ENCODE data around the gene CLDN11.

CLDN11 gene

DNA sequence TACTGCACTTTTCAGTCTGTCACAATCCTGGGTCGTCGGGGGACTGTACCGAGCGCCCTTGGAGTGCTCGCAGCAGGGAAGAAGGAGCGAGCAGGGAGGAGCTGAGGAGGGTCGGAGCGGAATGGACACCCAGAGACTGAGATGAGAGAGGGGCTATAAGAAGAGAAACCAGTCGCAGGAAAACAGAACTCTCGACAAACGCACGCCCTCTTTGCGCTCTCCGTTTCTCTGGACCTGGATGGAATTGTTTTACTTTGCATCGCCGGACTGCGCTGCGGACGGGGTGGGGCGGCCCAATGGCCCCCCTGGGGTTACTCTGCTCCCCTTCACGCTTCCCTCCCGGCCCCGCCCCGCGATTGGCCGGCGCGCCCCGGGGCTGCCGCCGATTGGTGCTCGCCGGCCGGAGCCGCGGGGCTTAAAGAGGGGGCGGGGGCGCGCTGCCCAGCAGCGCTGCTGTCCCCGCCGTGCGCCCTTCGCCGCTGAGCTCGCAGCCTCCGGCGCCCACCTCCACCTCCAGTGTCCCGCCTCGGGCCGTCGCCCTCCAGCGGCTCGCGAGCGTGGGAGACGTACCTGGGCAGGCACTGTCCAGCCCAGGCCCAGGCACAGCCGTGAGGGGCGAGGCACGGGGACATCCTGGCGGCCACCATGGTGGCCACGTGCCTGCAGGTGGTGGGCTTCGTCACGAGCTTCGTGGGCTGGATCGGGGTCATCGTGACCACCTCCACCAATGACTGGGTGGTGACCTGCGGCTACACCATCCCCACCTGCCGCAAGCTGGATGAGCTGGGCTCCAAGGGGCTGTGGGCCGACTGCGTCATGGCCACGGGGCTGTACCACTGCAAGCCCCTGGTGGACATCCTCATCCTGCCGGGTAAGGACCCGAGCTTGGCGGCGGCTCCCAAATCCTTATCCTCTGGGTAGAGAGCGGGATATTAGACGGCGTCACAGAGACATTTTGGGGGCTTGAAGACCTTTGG, at the start of gene CLDN11:
Gene CLDN11 (plus strand): TSS at position 447 of the 977 bp plus-strand sequence. CDS start 199 bp downstream, at position 646.
- DNase-seq: no peak

DNA sequence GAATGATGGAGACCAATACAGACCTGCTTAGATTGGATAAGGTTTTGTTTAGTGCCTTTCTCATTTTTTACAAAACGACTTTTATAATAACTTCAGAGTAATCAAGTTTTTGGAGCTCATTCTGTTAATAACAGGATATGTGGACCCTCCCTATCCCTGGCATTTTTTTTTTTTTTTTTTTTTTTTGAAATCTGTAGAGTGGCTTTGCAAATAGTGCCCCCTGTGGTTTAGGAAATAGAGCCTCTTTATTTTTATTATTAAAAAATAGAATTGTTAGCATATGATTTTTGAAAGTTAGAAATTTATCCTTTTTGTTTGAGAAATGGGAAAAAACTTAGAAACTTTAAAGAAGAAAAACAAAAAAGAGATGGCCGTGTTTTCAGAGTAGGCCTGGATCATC, 49.7 kb upstream of the CLDN11 start:
- DNase-seq: no peak

DNA sequence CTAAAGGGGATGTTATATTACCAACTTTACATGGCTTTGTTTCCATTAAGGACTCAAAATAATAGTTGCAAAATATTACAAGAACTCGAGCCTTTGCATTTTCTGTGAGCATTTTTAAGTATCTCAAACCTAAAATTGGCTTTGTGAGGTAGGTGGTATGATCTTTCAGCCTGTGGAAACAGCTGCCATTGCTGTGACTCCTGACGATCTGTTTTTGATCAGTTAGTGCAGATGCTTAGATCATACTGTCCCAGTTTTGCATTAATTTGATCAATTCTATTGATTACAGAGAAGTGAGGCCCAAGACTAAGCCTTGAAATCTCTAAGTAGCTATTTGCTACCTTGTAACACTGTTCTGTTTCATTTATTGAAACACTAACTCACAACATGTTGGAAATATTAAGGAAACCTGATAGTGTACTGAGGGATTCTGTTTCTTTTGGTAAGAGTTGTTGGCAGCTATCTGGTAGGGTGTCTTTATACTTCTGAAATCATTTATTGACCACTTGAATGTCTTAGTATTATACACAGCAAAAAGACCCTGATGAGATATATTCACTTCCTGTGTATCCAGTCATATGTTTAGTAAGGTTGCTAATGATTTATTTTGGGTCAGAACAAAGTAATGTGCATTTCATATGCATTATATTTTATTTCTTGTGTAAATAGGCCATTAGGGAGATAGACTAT, 46.3 kb upstream of the CLDN11 start:
- DNase-seq: no peak

DNA sequence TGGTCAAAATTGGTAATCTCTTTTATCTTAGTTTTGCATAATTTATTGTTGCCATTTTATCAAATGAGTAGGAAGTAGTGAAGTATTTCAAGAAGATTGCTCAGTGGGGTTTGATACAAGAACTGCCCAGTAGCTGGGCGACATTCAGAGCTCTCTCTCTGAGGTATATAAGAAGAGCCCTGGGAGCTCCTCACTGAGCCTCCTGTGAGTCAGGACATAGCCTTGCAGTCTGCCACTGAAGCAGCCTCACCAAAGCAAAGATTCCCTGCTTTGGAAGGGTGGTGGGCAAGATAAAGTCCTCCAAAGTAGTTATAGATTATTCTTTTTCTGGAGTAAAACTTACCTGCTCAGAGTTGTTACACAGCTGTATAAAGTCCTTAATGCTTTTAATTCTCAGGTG, 35.1 kb upstream of the CLDN11 start:
- no peak for DNase-seq

DNA sequence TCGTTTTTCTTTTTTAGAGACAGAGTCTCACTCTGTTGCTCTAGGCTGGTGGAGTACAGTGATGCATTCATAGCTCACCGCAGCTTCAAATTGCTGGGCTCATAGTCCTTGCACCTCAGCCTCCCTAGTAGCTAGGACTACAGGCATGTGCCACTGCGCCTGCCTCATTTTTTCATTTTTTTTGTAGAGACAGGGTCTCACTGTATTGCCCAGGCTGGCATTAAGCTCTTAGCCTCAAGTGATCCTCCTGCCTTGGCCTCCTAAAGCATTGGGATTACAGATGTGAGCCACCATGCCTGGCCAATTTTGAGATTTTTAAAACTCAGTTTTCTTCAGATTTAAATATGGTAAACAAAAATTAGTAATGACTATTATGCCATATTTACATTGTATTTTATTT, 32.2 kb upstream of the CLDN11 start:
- DNase-seq: no peak

DNA sequence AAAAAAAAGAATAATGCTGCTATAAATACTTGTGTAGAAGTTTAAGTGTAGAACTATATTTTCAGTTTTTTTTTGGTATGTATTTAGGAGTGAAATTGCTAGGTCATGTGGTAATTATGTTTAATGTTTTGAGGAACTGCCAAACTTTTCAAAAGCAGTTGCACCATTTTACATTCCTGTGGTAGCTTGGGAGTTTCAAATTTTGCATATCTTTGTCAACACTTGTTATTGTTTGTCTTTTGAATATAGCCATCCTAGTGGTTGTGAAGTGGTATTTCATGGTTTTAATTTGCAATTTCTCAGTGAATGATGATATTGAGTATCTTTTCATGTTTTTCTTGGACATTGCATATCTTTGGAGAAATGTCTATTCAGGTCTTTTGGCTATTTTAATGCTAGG, 30.7 kb upstream of the CLDN11 start:
- DNase-seq: no peak

DNA sequence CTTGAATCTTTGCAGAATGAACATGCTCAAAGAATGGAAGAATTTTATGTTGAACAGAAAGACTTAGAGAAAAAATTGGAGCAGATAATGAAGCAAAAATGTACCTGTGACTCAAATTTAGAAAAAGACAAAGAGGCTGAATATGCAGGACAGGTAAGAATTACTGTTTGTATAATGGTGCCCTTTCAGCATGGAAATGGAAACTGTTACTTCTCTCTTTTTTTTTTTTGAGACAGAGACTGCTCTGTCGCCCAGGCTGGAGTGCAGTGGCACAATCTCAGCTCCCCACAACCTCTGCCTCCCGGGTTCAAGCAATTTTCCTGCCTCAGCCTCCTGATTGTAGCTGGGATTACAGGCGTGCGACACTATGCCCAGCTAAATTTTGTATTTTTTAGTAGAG, 27.6 kb upstream of the CLDN11 start:
- DNase-seq: no peak

DNA sequence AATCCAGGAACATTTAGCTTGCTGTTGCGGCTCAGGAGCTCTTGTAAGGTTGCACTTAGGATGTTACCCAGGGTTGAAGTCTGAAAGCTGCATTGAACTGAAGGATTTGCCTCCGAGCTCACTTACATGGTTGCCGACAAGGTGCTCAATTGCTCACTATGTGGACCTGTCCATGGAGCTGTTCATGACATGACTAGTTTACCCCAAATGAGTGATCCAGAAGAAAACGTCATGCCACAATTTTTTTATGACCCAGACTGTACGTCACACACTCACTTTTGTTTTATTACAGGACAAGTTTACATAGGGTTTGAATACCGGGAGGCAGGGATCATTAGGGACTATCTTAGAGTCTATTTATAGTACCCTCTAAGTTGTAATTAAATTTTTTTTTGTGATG, 21.0 kb upstream of the CLDN11 start:
- no peak for DNase-seq

DNA sequence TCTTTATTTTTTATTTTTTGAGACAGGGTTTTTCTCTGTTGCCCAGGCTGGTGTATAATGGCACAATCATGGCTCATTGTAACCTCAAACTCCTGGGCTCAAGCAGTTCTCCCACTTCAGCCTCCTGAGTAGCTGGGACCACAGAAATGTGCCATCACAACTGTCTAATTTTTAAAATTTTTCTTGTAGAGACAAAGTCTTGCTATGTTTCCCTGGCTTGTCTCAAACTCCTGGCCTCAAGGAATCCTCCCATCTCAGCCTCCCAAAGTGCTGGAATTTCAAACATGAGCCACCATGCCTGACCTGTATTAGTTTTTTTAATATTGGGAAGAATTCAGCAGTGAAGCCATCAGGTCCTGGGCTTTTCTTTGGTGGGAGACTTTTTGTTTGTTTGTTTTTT, 13.6 kb upstream of the CLDN11 start:
- no peak for DNase-seq

DNA sequence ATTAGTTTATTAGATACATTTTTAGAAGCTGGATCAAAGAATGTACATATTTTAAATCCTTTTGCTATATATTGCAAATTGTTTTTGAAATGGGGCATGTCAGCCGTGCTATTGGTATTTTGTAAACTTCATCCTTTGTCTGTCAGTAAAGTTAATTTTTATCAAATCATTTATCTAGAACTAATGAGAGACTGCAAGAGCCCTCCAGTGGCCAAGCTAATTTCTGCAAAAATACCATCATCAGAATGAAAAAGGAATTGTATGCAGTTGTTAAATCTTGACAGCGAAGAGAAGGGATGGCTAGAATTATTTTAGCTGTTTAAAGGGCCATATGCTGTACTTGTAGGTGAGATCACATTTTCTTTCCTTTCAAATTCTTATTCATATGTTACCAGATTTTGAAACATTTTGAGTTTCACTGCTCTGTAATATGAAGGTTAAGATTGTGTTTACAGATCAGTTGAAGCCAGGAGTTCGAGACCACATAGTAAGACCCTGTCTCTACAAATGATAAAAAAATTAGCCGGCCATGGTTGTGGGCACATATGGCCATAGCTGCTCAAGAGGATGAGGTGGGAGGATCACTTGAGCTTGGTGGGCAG, 8.1 kb upstream of the CLDN11 start:
- peak in 1 of 6 experiments; percentile 16 for DNase-seq

DNA sequence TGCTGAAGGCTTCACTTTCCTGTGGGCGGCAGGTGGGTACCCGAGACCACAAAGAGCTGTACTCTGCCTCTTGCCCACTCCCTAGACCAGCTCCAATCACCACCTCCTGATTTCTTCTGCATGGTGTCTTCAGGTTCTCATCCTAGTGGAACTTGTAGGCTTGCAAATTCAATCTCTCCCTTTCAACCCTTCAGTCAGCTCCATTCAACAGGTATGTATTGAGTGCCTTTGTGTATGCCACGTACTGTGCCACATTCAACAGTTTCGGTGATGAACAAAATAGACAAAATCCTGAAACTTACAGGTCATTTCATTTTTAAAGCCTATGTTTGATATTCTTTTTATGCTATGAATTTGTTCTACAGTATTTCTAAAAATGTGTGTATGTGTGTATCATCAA, 5.4 kb upstream of the CLDN11 start:
- no peak for DNase-seq

DNA sequence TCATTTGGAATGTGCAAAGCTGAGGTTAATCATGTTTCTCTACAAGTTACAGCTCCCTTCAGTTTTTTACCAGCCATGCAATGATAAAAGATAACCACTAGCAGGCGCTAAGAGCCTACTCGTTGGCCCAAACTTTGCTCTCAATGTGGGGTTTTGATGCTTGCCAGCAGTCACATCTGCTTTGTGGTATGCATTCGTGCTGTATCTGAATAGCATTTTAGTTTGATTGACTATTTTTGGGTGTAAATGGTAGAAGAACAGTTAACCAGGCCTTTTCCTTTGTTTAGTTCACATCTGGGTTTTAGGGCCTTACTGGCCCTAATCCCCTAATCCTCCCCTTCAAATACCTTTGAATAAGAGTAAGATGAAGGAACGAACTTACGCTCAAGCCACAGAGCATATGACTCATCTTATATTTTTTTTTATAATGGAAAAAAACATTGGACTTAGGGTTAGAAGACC, 4.4 kb upstream of the CLDN11 start:
- peak in 2 of 6 experiments; percentile 32 to 46 for DNase-seq

DNA sequence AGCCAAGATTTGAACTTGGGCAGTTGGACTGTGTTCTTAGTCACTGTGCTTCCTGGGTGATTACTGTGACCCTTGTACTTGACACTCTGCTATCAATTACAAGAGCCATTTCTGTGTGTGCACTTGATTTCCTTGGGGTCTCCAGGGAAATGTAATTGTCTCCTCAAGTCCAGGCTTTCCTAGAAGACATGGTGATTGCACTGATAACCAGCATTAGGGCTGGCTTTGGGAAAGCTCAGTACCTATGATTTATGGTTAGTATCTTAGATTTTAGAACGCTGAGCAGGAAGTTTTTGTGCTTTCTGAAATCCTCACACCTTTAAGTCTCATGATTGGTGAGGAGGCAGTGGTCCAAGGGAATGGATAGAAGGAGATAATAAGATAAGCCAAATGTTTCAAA, 1.6 kb upstream of the CLDN11 start:
- DNase-seq: no peak

DNA sequence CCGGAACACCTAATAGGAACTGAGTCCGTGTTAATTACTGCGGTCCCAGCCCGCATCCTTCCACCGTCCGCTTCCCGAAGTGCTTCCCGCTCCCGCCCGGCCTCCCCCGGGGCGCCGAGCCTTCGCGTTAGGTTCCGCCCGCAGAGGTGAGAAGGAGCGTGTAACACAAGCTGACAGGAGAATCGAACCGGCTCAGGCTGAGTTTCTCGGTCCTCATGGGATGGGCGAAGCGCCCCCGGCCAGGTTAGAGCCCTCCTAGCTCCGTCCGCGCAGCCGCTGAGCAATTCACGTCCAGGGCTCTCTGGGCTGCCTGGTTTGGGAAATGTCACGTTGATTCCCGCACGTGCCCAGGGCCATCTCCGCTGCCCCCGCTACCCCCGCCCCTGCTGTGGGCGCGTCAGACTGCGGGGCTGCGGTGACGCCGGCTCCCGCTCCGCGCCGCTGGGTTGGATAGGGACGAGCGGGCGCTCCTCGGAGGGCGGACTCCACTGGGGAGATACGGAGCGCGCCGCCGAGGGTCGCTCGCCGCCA, 954 bp downstream of the CLDN11 start:
- peak in 1 of 6 experiments; percentile 10 for DNase-seq

DNA sequence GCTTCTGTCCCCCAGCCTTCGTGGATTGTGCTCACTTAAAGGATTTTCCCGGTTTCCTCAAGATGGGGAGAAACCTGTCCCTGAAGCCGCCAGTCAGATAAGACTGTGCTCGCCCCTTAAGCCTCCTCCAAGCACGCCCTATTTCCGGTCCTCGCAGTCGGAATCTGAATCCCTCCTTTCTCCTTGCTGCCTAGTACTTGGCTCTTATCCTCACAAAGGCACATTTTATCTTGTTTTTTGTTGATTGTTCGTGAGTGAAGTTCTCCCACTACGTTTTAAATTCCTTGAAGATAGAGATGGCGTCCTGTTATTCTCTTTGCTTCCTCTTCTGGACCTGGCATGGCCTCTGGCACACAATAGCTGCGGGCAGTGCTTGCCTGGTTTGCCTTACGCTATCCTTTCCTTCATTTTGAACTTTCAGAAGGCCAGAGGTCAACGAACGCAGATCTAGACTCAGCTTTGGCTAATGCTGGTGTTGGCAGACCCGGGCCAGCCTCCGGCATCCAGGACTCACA, 1.7 kb downstream of the CLDN11 start:
- DNase-seq: no peak

DNA sequence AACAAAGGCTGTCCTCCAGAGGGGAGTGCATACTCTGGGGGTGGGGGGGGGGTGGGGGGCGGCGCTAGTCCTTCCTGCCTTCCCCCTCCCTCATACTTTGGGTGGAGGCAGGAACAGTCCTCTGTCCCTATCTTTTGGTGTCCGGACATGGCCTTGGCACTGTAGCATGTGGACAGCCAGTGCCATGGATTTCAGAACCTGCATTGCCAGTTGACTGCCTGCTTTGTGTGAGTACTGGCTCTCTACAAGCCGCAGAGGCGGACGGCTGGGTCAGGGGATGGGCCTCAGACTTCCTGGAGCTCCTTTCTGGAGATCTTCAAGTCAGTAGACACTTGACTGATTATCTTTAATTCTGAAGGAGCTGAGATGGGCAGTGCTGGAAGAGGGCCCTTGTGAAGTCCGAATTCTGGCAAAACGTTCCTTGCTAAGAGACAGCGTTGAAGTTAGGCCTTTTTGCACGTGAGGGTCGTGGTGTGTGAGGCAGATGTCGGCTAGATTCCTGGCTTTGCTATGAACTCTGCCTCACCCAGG, 2.5 kb downstream of the CLDN11 start:
- no peak for DNase-seq

DNA sequence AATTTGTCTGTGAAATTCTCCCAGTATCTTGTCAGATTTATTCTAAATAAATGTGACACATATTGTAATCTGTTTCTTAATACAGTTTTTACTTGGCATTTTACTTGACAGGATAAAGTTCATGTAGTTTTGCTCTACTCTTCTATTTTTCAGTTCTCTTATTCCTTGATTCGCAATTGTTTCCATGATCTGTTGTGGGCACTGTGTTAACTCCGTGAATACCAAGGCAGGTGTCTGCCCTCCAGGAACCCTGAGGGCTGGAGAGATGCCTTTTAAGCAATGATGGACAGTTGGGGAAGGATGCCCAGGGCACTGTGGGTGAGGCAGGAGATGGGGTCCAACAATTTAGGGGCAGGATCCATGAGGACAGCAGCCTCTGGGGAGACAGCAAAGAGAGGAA, 3.1 kb downstream of the CLDN11 start:
- no peak for DNase-seq

DNA sequence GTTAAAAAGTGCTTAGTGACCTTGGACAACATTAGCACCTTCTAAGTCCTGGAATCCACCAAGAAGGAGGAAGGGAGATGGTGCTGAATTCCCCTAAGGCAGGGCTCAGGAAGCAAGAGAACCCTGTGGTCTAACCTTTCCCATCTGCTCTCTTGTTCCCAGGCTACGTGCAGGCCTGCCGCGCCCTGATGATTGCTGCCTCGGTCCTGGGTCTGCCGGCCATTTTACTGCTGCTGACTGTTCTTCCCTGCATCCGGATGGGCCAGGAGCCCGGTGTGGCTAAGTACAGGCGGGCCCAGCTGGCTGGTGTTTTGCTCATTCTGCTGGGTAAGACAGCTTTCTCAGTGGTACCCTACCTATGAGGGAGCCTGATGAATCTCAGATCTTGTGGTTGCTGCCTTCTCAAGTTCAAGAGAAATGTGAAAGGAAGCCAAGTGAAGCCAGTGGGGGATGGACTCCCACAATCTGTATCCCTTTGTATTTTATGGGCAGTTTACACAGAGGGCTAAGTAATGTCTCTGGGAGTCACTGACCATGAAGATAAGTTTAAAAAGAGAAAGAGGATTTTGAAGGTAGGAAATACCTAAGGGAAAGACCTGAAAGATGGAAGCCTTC, 4.4 kb downstream of the CLDN11 start:
- DNase-seq: no peak

DNA sequence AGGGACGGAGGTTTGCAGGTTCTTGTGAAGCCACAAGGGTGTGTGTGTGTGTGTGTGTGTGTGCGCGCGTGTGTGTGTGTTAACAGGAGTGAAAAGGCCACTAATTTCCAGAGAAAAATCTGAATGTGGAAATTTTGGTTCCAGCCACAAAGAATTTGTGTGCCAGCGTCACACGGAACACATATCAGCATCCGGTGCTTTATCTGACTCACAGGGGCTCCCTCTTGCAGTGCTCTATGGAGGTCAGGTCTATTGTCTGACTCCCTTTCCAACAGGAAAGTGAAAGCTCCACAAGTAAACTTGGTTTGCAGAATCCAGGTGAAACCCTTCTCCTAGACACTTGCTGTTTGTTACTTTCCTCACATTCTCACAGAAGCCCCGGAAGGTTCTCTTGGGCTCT, 6.2 kb downstream of the CLDN11 start:
- no peak for DNase-seq

DNA sequence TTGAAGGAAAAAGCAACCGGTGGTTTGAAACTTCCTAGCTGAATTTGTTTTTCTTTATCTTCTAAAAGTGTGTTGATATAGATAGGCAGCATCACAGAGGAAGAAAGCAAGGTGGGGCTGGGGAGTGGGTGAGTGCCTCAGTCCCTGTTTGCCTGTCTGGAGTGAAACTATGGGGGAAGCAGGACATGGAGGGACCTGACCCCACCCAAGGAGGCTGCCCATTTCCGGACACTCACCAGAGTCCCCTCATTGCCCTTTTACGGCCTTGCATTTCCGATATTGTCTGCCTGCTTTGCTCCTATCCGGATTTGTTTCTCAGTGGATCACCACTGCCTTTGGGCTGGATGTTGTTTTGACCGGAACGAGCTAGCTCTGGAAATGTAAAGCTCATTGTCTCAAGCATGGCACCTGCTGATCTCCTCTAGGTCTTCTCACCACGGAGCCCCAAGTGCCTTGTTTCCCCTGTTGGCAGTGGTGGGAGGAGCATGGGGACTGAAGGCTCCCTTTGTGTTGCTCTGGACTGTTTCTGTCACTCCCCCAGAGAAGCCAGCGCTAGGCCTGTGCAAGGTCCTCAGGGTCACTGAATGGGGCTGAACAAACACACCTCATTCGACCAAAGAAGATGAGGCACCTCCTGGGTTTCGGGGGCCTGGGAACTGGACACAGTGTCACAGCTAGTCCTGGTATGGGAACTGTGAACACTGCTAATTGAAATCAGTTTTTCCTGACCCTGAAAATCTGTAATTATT, 7.0 kb downstream of the CLDN11 start:
- no peak for DNase-seq

DNA sequence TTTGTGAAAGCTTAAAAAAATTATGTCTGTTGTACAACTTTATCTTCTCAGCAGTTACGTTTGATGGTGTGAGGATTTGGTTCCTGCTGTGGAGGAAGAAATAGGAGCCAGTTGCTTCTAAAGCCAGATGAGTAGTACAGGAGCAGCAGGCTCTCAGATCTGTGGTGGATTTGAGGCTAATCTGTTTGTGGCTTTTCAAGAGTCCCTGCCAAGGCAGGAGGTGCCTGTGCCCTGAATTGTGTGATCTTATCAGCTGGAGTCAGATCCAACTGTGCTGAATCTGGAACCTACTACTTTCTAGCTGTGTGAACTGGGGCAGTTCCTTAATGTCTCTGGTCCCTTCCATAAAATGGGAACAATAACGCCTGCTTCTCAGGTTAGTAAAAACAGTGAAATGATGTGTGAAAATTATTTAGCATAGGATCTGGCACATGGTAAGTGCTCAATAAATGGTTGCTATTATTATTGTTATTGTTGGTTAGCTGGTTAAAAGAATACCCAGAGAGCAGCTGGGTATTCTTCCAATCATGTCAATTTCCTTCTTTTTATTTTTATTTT, 7.7 kb downstream of the CLDN11 start:
- DNase-seq: no peak
